ENCODE data around the gene DDX39B.

DDX39B gene

GRCh38 chr6:31575335-31575901, 33.6 kb upstream of the DDX39B start, which contains the start of gene TNF:
Gene TNF (plus strand): TSS chr6:31575565. CDS start chr6:31575742, 177 bp downstream.
- peak; percentile 92 for DNase-seq

GRCh38 chr6:31574106-31575061, 32.6 kb upstream of the DDX39B start:
- peak; percentile 77 for DNase-seq

GRCh38 chr6:31573239-31574105, 31.7 kb upstream of the DDX39B start:
- no peak for DNase-seq

- DNase-seq, result peak; percentile 89
Measured at GRCh38 chr6:31572041-31572911, 30.5 kb upstream of the DDX39B start, which contains the start of gene LTA. Gene LTA (plus strand): TSS chr6:31572289. CDS start chr6:31572743, 454 bp downstream.

- no peak for DNase-seq
Measured at GRCh38 chr6:31569861-31570536, 28.2 kb upstream of the DDX39B start.

GRCh38 chr6:31568537-31568961, 26.7 kb upstream of the DDX39B start:
- peak; percentile 81 for DNase-seq

GRCh38 chr6:31567531-31568370, 25.9 kb upstream of the DDX39B start:
- DNase-seq, result peak; percentile 63

GRCh38 chr6:31560697-31561058, 18.9 kb upstream of the DDX39B start:
- no peak for DNase-seq

- DNase-seq, result peak; percentile 71
Measured at GRCh38 chr6:31559958-31560696, 18.3 kb upstream of the DDX39B start.

GRCh38 chr6:31559606-31559957, 17.8 kb upstream of the DDX39B start:
- DNase-seq, result no peak

GRCh38 chr6:31558631-31559500, 17.1 kb upstream of the DDX39B start:
- DNase-seq, result peak; percentile 79

GRCh38 chr6:31558318-31558625, 16.5 kb upstream of the DDX39B start:
- DNase-seq, result no peak

- no peak for DNase-seq
Measured at GRCh38 chr6:31557443-31558317, 15.9 kb upstream of the DDX39B start.

- DNase-seq, result no peak
Measured at GRCh38 chr6:31556307-31556706, 14.5 kb upstream of the DDX39B start.

GRCh38 chr6:31551371-31551770, 9.6 kb upstream of the DDX39B start:
- peak; percentile 72 for DNase-seq

GRCh38 chr6:31548544-31548873, 6.7 kb upstream of the DDX39B start:
- DNase-seq, result no peak

- DNase-seq, result no peak
Measured at GRCh38 chr6:31547727-31548543, 6.1 kb upstream of the DDX39B start.

Measured in activated CD4-positive, alpha-beta T cell treated with anti-CD3 and anti-CD28 coated beads for 48 hours (primary cell).